GM18498 (cell line): ENCODE results near the gene RBP4.

Source experiments
- ATAC-seq: cut with Tn5 transposase; IDR thresholded peaks from one replicate; pipeline ENCODE4 v1.9.1; 2021; ENCODE audit warnings: mild to moderate bottlenecking, moderate library complexity; ENCODE audit not compliant: unreplicated experiment

Gene RBP4

GRCh38 chr10:93601146-93601773 is at the start of gene RBP4:
TSS of gene RBP4 (minus strand) at chr10:93601235. CDS start at chr10:93601028, 207 bp downstream.
- ATAC-seq = no peak

- no peak for ATAC-seq
Observed at GRCh38 chr10:93639791-93640190, 38.8 kb upstream of the RBP4 start.

GRCh38 chr10:93630625-93631557 is 29.9 kb upstream of the RBP4 start:
- ATAC-seq = no peak

GRCh38 chr10:93629647-93630305 is 28.7 kb upstream of the RBP4 start:
- no peak for ATAC-seq

GRCh38 chr10:93628858-93629257 is 27.8 kb upstream of the RBP4 start:
- ATAC-seq = no peak

GRCh38 chr10:93622942-93623341 is 21.9 kb upstream of the RBP4 start:
- peak; percentile 57 for ATAC-seq

- no peak for ATAC-seq
Observed at GRCh38 chr10:93620925-93621324, 19.9 kb upstream of the RBP4 start.

GRCh38 chr10:93615576-93616235 is 14.7 kb upstream of the RBP4 start:
- ATAC-seq = no peak

GRCh38 chr10:93614101-93614825 is 13.2 kb upstream of the RBP4 start:
- ATAC-seq = no peak

GRCh38 chr10:93613126-93613525 is 12.1 kb upstream of the RBP4 start:
- no peak for ATAC-seq

- no peak for ATAC-seq
Observed at GRCh38 chr10:93612311-93612710, 11.3 kb upstream of the RBP4 start, which contains the start of gene PDE6C. TSS of gene PDE6C (plus strand) at chr10:93612537. CDS start at chr10:93612726, 189 bp downstream.

GRCh38 chr10:93608421-93608820 is 7.4 kb upstream of the RBP4 start:
- ATAC-seq = no peak

GRCh38 chr10:93604146-93604545 is 3.1 kb upstream of the RBP4 start:
- ATAC-seq = no peak

GRCh38 chr10:93603023-93603422 is 2.0 kb upstream of the RBP4 start:
- ATAC-seq = no peak

GRCh38 chr10:93601774-93602162 is 733 bp upstream of the RBP4 start:
- ATAC-seq = no peak

- ATAC-seq = no peak
Observed at GRCh38 chr10:93600446-93601145, 439 bp downstream of the RBP4 start.

- ATAC-seq = no peak
Observed at GRCh38 chr10:93599778-93600177, 1.3 kb downstream of the RBP4 start.

GRCh38 chr10:93599335-93599734 is 1.7 kb downstream of the RBP4 start:
- no peak for ATAC-seq

GRCh38 chr10:93598157-93598556 is 2.9 kb downstream of the RBP4 start:
- ATAC-seq = no peak
